GM13976 (cell line): ENCODE measurements around the gene SIPA1.
"Not testable (repeated sequence)": the region's sequence is repeated elsewhere in the genome, so short reads cannot be mapped to it uniquely, and the experiment has no call there.

Source experiments
- DNase-seq: peaks from one replicate; pipeline ENCODE4 v3.0.0; 2012; ENCODE audit warnings: low spot score
- CTCF ChIP-seq: IDR thresholded peaks from 2 replicates; pipeline ENCODE4 v1.5.1; 2012; ENCODE audit warnings: borderline replicate concordance, mild to moderate bottlenecking; ENCODE audit not compliant: insufficient read depth; ENCODE audit errors: extremely low read depth, missing control alignments, control extremely low read depth
- in situ Hi-C: fragments of 300-500 bp; cut with MboI; formaldehyde crosslinking; loops from one replicate; pipeline ENCODE4 v1.12.0; 2022; ENCODE audit warnings: low sequenced_read_pairs, mixed read lengths, inconsistent platforms; ENCODE audit not compliant: unreplicated experiment

Gene SIPA1

GRCh38 chr11:65634109-65634436 lies 3.8 kb upstream of the SIPA1 start:
- TF ChIP-seq CTCF = no peak
- in situ Hi-C loops = no loop called here
- no peak for DNase-seq

GRCh38 chr11:65634440-65634839 lies 3.5 kb upstream of the SIPA1 start:
- in situ Hi-C loops = no loop called here
- no peak for DNase-seq
- no peak for TF ChIP-seq CTCF

- in situ Hi-C loops = no loop called here
- no peak for TF ChIP-seq CTCF
- DNase-seq = no peak
Measured at GRCh38 chr11:65634905-65635731, 2.8 kb upstream of the SIPA1 start.

GRCh38 chr11:65636108-65637031 lies 1.5 kb upstream of the SIPA1 start:
- no peak for TF ChIP-seq CTCF
- in situ Hi-C loops = no loop called here
- DNase-seq = no peak

GRCh38 chr11:65637032-65637557 lies 806 bp upstream of the SIPA1 start:
- no peak for DNase-seq
- TF ChIP-seq CTCF = no peak
- in situ Hi-C loops = no loop called here

- DNase-seq, in situ Hi-C loops: not testable (repeated sequence)
Measured at GRCh38 chr11:65639228-65639597, 1.3 kb downstream of the SIPA1 start.

GRCh38 chr11:65639623-65640482 lies 2.0 kb downstream of the SIPA1 start:
- peak; percentile 81 for DNase-seq
- no peak for TF ChIP-seq CTCF
- in situ Hi-C loops = no loop called here
